Activated T-cell treated with anti-CD3 and anti-CD28 coated beads, Interleukin-2, amount 50 U/mL, for 72 hours (primary cell): ENCODE measurements around the gene ECT2. TPM values are rescaled to one million over a fixed set of nuclear protein-coding genes. Genes with fewer than 3 reads are reported as not detected.
"Not testable (repeated sequence)": the region's sequence is repeated elsewhere in the genome, so short reads cannot be mapped to it uniquely, and the experiment has no call there.

ENCODE experiments used
- ATAC-seq, 2 donors: fragments of 150-1000 bp; cut with Tn5 transposase; replicated peaks in 1 of 2; 2 replicates each; pipeline ENCODE4 v1.10.0; 2021; ENCODE audit warnings: moderate library complexity in 2 of 2, mild to moderate bottlenecking in 1 of 2
- DNase-seq, 2 donors: peaks; one replicate each; pipeline ENCODE4 v3.0.0; 2021 to 2022; ENCODE audit warnings: mixed read lengths in 1 of 2
- H3K27ac Mint-ChIP-seq: one replicate; pipeline ENCODE4 v1.8.0; 2022; ENCODE audit warnings: mild to moderate bottlenecking, moderate library complexity, mixed read lengths
- H3K27me3 Mint-ChIP-seq: one replicate; pipeline ENCODE4 v1.8.0; 2022; ENCODE audit warnings: low read depth, mixed read lengths
- H3K36me3 Mint-ChIP-seq, 2 donors: one replicate each; pipeline ENCODE4 v1.8.0; 2022; ENCODE audit warnings: mixed read lengths in 2 of 2, mild to moderate bottlenecking in 1 of 2; ENCODE audit not compliant: insufficient read depth in 2 of 2
- H3K4me1 Mint-ChIP-seq: one replicate; pipeline ENCODE4 v1.8.0; 2022; ENCODE audit warnings: low read depth, mixed read lengths
- H3K4me3 Mint-ChIP-seq, 2 donors: one replicate each; pipeline ENCODE4 v1.8.0; 2022; ENCODE audit warnings: mild to moderate bottlenecking in 2 of 2, mixed read lengths in 2 of 2, moderate library complexity in 2 of 2
- H3K9me3 Mint-ChIP-seq, 2 donors: one replicate each; pipeline ENCODE4 v1.8.0; 2022; ENCODE audit warnings: mixed read lengths in 2 of 2
- total RNA-seq, 2 donors: library from RNA; stranded (reverse); gene quantifications; one replicate each; pipeline ENCODE4 v1.2.3, GENCODE V29; 2022

ECT2 gene
- total RNA-seq, 2 donors from 2014 or later, result 46.3 to 58.6 TPM

DNA sequence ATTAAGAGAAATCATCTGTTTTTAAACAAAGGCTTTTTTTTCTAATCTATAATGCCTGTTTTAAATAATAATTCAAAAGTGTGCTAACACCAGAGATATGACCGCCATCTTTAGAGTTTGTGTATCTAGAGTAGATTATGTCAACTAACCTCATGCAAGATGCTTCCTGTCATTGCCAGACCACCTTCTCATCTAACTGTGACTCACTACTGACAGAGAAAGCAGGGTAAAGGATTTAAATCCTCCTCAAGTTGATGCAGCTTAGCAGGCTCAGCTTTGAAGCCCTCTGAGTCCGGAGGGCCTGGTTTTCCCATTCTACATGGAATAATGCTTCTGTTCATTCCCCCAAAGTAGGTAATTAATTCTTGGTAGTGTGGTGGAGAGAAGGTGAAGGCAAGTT is 108.5 kb downstream of the ECT2 start:
- H3K9me3 Mint-ChIP-seq, result no peaks in the 10 kb centered on the region
- no peaks in the 10 kb centered on the region for H3K36me3 Mint-ChIP-seq
- H3K27ac Mint-ChIP-seq, result no peak overlapping the region
- no peak for ATAC-seq
- no peaks in the 10 kb centered on the region for H3K27me3 Mint-ChIP-seq
- H3K4me1 Mint-ChIP-seq, result no peaks in the 10 kb centered on the region
- H3K4me3 Mint-ChIP-seq, result no peak overlapping the region
- no peak for DNase-seq

- not testable (repeated sequence) for H3K27ac Mint-ChIP-seq, H3K4me1 Mint-ChIP-seq, DNase-seq, H3K4me3 Mint-ChIP-seq, ATAC-seq, H3K36me3 Mint-ChIP-seq, H3K9me3 Mint-ChIP-seq, H3K27me3 Mint-ChIP-seq
These were observed 116.3 kb downstream of the ECT2 start for GRCh38 chr3:172866726-172867350.

DNA sequence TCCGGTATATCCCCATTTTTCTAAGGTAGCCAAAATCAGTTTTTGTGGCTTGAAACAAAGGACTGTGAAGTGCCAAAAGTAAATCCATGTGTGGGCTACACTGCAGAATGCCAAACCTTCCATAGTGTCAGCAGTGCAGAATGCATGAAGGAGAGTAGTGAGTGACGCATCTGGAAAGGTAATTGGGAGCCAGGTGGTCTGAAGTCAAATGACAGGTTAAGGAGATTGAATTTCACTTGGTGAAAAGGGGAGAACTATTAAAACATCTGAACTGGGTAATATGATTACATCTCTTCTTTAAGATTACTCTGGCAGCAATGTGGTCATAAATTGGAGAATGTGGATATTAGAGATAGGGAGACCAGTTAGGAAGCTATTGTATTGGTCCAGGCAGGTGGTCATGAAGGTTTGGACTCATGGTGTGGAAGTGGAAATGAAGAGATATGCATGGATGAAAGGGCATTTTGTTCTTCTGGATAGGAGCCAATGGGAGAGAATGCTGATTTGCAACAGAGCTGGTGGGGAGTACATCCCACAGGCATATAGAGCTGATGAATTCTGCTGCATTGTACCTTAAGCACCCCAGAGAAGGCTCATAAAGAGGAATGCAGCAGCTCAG is 118.2 kb downstream of the ECT2 start:
- Mint-ChIP-seq H3K9me3 (no peaks in the 10 kb centered on the region), H3K4me3 (no peak overlapping the region), H3K36me3 (no peaks in the 10 kb centered on the region), H3K27ac (no peak overlapping the region), H3K27me3 (peaks cover 5% of the 10 kb centered on the region), H3K4me1 (no peaks in the 10 kb centered on the region)
- ATAC-seq (no peak), DNase-seq (no peak)

DNA sequence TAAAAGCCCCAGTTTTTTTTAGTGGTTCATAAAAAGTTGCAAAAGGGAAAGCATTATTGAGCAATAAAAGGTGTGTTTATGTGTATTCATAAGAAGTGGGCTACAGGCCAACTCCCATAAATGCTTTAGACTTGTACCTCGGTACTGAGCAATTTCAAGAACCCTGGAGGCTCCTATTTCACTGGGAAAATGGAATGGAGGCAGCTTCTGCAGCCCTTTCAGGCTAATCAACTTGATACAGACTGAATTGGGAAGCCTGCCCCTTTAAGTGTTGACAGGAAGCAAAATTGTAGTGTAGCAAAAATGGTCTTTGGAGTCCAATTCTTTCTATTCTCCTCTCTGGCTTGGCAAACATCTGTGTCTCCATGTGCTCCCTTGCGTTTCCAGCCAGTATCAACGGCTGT is 118.8 kb downstream of the ECT2 start:
- Mint-ChIP-seq H3K36me3 (no peaks in the 10 kb centered on the region), H3K9me3 (no peaks in the 10 kb centered on the region), H3K27me3 (peaks cover 2% of the 10 kb centered on the region), H3K4me3 (no peak overlapping the region), H3K4me1 (no peaks in the 10 kb centered on the region), H3K27ac (no peak overlapping the region)
- no peak for ATAC-seq
- no peak for DNase-seq

DNA sequence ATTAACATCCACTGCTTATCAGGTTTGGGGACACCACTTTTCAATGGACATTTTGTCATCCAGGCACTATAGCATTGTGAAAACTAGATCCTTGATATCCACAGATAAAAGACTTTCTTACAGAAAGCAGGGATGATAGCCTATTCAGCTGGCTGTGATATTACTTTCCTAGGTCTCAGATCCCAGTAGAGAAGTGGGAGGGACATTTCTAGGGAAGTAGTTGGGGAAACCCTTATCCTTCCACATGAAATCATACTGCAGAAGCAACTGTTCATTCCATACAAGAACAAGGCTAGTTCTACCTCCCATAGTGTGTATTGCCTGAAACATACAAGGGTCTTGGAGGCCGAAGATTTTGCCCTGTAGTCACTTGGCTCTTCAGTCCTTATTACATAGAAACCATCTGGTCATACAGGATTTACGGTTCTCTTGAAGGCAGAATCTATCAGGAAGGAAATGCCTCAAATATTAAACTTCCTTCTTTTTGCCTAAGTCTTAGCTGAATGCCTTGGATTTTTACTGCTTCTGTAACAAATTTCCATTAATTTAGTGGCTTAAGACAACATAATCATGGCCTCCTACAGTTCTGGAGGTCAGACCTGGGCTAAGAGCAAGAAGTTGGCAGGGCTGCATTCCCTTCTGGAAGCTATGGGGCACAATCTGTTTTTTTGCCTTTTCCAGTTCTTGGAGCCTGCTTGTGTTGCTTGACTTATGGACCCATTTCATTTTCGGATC is 119.4 kb downstream of the ECT2 start:
- ATAC-seq, result no peak
- no peak for DNase-seq
- Mint-ChIP-seq H3K27ac (no peak overlapping the region), H3K4me1 (no peaks in the 10 kb centered on the region), H3K4me3 (no peak overlapping the region), H3K9me3 (no peaks in the 10 kb centered on the region), H3K27me3 (no peaks in the 10 kb centered on the region), H3K36me3 (no peaks in the 10 kb centered on the region)

Other genes starting within 250 kb of the ECT2 start
- 10 to 100 TPM; 30.3 to 44.0 TPM for gene TNFSF10, start 227.3 kb upstream of the ECT2 start, total RNA-seq
- 1 to 10 TPM; 6.1 to 8.7 TPM for gene NCEH1, start 39.7 kb upstream of the ECT2 start, total RNA-seq